ENCODE data around the gene HSH2D.

The HSH2D gene

GRCh38 chr19:16121967-16122366, 21.5 kb upstream of the HSH2D start:
- no peak for DNase-seq

GRCh38 chr19:16124953-16125352, 18.5 kb upstream of the HSH2D start:
- DNase-seq: no peak

- DNase-seq: no peak
These were observed 17.6 kb upstream of the HSH2D start for GRCh38 chr19:16125737-16126495.

- DNase-seq: no peak
These were observed 16.4 kb upstream of the HSH2D start for GRCh38 chr19:16127080-16127479.

- no peak for DNase-seq
These were observed 15.6 kb upstream of the HSH2D start for GRCh38 chr19:16127776-16128371.

DNA sequence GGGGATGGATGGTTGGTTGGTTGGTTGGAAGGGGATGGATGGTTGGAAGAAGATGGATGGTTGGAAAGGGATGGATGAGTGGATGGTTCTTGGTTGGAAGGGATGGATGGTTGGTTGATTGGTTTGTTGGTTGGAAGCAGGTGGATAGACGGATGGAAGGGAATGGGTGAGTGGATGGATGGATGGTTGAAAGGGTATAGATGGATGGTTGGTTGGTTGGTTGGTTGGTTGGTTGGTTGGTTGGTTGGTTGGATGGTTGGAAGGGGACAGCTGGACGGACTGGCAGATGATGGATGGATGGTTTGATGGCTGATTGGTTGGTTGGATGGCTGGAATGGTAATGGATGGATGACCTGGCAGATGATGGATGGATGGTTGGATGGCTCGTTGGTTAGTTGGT, 11.8 kb upstream of the HSH2D start:
- DNase-seq: no peak

- DNase-seq: no peak
These were observed 9.7 kb upstream of the HSH2D start for GRCh38 chr19:16133818-16134217.

DNA sequence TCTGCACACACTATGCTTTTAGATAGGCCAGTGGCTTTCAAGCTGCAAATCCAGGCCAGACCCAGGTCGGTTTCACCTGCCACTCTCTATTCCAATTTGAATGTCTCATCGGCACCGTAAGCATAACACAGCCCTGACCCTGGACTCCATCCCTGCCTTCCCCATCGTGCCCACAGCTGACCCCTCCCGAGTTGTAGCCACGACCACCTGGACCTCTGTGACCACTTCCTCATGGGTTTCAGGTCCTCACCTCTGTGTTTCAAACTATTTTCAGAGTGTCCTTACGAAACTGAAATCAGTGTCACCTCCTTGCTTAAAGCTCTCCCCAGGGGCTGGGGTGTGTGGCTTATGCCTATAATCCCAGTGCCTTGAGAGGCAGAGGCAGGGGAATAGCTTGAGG, 9.0 kb upstream of the HSH2D start:
- no peak for DNase-seq

DNA sequence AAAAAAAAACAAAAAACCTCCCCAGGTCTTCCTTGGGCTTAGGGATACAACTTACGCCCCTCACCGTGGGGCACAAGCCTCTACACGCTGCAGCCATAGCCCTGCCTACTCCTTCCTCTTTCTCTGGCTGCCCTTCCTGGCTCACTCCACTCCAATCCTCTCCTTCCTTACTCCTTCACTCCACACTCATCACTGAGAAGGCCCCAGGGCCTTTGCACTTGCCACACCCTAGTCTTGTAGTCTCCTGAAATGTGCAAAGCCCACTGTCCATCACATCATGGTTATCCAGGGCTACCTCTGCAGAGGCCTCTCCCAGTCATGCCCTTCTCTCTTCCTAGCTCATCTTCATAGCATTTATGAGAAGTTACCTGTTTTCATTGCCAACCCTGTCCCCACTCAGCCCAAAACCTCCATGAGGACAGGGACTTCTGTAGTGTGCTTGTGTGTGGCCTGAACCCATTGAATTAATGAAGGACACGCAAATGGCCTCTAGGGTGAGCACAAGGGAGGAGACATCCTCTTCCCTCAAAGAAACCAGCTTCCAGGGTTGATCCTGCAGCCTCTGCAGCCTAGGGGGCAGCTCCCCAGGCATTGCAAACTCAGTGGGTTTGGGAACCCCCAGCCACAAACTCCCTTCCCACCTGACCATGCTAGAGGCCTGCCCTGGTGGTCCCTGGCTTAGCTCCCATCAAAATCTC, 7.9 kb upstream of the HSH2D start:
- DNase-seq: no peak

GRCh38 chr19:16136185-16136999, 7.1 kb upstream of the HSH2D start:
- peak; percentile 52 for DNase-seq

DNA sequence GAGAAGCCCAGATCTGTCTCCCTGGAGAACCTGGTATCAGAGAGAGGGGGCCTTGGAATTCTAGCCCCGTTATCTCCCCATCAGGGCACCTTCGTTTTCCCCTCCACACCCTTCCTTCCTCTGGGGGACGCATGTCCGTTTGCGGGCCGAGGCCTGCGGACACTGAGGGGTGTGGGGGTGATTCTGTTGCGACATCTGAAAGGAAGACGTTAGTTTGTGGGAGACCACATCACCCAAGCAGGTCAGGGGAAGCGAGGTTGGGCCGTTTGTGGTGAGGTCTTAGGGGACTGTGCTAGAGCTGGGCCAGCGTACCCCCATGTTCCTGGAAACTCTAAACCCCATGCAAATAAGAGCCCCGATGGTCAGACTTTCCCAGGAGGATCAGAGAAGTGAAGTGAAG, 3.7 kb upstream of the HSH2D start:
- no peak for DNase-seq

GRCh38 chr19:16141043-16141442, 2.4 kb upstream of the HSH2D start:
- no peak for DNase-seq

DNA sequence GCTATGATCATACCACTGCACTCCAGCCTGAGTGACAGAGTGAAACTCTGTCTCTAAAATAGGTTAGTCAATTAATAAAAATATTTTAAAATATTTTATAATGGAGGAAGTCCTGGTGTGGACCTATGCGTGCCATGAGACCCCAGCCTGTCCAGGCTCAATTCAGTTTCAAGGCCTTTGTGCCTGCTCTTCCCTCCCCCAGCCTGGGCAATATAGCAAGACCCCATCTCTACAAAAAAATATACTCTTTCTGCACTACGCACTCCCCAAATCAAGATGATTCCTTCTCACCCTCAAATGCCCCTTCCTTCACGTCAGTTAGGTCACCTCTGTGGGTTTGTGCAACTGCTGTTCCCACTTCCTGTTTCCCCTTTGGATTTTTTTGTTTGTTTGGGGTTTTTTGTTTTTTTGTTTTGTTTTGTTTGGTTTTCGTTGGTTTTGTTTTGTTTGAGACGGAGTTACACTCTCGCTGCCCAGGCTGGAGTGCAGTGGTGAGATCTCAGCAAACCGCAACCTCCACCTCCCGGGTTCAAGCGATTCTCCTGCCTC, 1.4 kb upstream of the HSH2D start:
- no peak for DNase-seq

DNA sequence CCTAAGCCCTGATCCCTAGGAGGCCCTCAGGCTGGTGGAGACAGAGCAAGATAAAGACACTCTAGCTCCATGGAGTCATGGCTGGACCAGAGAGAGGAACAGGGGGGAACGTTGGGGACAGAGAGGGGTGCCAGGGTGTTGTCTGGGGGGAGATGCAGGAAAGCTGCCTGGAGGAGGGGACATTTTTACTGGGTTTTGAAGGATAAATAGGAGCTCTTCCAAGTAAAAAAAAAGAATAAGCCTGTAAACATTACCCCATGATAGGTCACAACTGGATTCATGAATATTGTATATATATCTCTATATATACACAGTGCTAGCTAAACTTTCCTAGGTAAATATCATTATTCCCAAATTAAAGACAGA, 714 bp downstream of the HSH2D start:
- no peak for DNase-seq

DNA sequence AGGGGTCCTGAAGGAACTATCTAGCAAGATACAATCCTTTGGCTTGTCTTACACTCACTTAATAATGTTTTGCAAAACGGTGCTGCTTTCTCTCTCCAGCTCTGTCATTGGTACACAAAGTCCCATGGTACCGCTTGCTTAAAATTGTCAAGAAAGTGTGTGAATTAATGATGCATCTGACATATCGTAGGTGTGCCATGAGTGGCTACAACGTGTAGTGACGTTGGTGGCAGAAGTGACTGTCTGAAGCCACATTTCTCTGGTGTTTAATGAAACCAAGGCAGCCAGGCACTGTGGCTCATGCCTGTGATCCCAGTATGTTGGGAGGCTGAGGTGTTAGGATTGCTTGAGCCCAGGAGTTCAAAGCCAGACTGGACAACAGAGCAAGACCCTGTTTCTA, 2.6 kb downstream of the HSH2D start:
- DNase-seq: no peak

DNA sequence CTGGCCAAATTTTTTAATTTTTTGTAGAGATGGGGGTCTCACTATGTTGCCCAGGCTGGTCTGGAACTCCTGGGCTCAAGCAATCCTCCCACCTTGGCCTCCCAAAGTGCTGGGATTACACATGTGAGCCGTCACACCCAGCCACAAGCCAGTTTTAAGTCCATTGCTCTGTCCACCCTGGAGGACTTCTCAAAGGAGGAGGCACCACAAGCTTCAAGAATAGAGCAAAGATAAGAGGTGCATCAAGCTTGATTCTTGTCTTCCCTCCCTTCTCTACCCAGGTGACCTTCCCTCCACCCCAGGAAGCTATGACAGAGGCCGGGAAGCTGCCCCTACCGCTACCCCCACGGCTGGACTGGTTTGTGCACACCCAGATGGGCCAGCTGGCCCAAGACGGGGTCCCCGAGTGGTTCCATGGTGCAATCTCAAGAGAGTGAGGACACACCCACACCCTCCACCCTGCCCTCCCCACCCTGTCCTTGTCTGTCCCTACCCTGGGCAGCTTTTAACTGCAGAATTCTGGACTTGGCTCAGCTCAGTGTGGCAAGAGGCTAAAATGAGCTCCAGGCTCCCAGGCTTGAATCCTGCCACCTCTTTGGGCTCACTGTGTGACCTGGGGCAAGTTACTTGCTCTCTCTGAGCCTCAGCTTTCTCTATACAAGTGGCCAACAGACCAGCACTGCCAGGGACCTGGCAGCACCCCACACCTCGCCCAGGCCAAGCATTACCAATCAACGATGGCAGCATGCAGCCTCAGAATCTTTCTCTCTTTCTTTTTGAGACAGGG, 5.2 kb downstream of the HSH2D start:
- DNase-seq: no peak

DNA sequence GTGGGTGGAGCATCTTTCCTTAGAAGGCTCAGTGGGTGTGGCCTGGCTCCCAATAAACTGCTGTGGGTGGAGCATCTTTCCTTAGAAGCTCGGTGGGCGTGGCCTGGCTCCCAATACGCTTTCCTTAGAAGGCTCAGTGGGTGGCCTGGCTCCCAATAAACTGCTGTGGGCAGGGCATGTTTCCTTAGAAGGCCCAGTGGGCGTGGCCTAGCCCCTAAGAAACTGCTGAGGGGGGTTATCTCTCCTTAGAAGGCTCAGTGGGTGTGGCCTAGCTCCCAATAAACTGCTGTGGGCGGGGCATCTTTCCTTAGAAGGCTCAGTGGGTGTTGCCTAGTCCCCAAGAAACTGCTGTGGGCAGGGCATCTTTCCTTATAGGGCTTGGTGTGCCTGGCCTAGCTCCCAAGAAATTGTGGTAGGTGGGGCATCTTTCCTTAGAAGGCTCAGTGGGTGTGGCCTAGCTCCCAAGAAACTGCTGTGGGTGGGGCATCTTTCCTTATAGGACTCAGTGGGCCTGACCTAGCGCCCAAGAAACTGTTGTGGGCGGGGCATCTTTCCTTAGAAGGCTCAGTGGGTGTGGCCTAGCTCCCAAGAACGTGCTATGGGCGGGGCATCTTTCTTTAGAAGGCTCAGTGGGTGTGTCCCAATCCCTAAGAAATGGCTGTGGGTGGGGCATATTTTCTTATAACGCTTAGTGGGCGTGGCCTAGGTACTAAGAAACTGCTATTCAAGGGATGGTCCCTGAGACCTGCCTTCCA, 10.3 kb downstream of the HSH2D start:
- DNase-seq: peak; percentile 11

- no peak for DNase-seq
These were observed 11.1 kb downstream of the HSH2D start for GRCh38 chr19:16154557-16154956.

DNA sequence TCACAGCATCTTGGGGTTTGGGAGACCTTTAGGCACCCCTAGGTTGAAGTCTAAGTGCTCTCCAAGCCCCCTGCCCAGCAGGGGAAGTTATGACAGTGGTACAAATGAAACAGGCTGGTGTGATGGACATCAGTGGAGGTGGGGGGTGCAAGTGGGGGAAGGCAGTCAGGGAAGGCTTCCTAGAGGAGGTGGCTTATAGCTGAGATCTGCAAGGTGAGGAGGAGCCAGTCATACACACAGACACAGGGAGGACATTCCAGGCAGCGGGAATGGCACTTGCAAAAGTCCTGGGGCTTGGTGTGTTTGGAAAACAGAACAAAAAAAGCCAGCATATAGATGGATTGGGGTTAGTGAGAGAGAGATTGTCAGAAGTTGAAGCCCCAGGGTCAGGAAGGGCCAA, 11.6 kb downstream of the HSH2D start:
- no peak for DNase-seq

- DNase-seq: no peak
These were observed 13.4 kb downstream of the HSH2D start for GRCh38 chr19:16156904-16157303.

GRCh38 chr19:16157601-16158000, 14.1 kb downstream of the HSH2D start:
- DNase-seq: no peak

GRCh38 chr19:16159655-16160054, 16.2 kb downstream of the HSH2D start:
- no peak for DNase-seq
